Measurements from ENCODE around the gene LYST. TPM values are rescaled to one million over a fixed set of nuclear protein-coding genes. Genes with fewer than 3 reads are reported as not detected.
"Not testable (repeated sequence)": the region's sequence is repeated elsewhere in the genome, so short reads cannot be mapped to it uniquely, and the experiment has no call there.

Gene LYST, protein sequence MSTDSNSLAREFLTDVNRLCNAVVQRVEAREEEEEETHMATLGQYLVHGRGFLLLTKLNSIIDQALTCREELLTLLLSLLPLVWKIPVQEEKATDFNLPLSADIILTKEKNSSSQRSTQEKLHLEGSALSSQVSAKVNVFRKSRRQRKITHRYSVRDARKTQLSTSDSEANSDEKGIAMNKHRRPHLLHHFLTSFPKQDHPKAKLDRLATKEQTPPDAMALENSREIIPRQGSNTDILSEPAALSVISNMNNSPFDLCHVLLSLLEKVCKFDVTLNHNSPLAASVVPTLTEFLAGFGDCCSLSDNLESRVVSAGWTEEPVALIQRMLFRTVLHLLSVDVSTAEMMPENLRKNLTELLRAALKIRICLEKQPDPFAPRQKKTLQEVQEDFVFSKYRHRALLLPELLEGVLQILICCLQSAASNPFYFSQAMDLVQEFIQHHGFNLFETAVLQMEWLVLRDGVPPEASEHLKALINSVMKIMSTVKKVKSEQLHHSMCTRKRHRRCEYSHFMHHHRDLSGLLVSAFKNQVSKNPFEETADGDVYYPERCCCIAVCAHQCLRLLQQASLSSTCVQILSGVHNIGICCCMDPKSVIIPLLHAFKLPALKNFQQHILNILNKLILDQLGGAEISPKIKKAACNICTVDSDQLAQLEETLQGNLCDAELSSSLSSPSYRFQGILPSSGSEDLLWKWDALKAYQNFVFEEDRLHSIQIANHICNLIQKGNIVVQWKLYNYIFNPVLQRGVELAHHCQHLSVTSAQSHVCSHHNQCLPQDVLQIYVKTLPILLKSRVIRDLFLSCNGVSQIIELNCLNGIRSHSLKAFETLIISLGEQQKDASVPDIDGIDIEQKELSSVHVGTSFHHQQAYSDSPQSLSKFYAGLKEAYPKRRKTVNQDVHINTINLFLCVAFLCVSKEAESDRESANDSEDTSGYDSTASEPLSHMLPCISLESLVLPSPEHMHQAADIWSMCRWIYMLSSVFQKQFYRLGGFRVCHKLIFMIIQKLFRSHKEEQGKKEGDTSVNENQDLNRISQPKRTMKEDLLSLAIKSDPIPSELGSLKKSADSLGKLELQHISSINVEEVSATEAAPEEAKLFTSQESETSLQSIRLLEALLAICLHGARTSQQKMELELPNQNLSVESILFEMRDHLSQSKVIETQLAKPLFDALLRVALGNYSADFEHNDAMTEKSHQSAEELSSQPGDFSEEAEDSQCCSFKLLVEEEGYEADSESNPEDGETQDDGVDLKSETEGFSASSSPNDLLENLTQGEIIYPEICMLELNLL (N-terminal part only)
- total RNA-seq (10 to 100 TPM; 40.0 to 63.3 TPM), polyA plus RNA-seq (10 to 100 TPM in 1 of 2 donors, 1 to 10 TPM in 1; 4.1 to 13.6 TPM)
- long read RNA-seq, donor 1, partial matches to known transcripts = 13 of 29 reads
- long read RNA-seq, donor 1, other reads (novel, unspliced or antisense) = 15 of 29 reads
- long read RNA-seq, donor 2, full-length matches to known transcripts = 1 of 26 reads
- long read RNA-seq, donor 2, partial matches to known transcripts = 11 of 26 reads
- long read RNA-seq, donor 2, other reads (novel, unspliced or antisense) = 14 of 26 reads

DNA sequence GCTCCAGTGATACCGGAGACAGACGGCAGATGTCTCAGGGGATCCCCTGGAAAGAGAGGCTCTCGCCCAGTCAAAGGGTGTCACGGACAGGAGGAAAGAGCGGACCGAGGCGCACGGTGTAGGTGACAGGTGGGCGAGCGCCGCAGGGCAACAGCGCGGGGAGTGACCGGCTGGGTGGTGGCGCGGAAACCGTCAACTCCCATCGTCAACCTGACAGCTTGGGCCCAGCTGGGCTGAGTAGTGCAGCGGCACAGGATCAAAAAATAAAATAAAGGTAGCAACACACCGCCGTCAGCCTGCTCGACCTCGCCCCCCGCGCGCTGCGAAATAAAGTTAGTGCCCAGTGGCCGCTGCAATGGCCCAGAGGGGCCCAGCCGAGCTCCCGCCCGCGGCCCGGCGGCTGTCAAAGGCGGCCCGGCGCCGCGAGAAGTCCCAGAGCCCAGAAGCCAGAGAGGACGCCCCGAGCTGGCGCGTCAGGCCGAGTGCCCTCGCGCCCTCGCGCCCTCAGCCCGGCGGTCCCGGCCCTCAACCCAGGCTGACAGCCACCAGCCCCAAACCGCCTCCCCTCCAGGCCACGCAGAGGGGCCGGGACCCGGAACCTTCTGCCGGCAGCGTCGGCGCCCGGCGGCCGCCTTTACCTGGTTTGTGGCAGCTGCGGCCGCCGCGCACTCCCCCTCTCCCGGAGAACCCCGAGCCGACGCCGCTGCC is at the start of gene LYST:
Gene LYST (minus strand): TSS at position 702 of the 708 bp plus-strand sequence. CDS start 36,489 bp downstream, outside the sequence.
- H3K27me3 ChIP-seq (ENCODE audit: control insufficient read depth in 1 of 2, insufficient read depth in 2 of 2, low read length in 1 of 2) = no peaks in the 10 kb centered on the region
- WGBS, 2 donors = 0% methylated on average over 64 to 71 of the region's 71 CpGs
- H3K4me3 ChIP-seq (ENCODE audit: low read length in 2 of 2) = peak within 1 kb of the TSS; percentile 80 to 87
- peaks cover 0 to 3% of the 10 kb centered on the region in 2 donors for H3K4me1 ChIP-seq (ENCODE audit: control insufficient read depth in 1 of 2, insufficient read depth in 2 of 2, low read length in 2 of 2)
- peak; percentile 76 for ATAC-seq (ENCODE audit: low FRiP score)
- H3K36me3 ChIP-seq (ENCODE audit: control insufficient read depth in 1 of 2, insufficient read depth in 2 of 2, low read length in 1 of 2) = no peaks in the 10 kb centered on the region
- intact Hi-C loops (cut with DNase I) = loop anchor here (5.0 kb wide), 1 partner anchor 41 kb away; no protein-coding TSS in a partner anchor
- peak within 1 kb of the TSS; percentile 59 to 95 for H3K27ac ChIP-seq (ENCODE audit: low read depth in 1 of 2, low read length in 2 of 2)
- peak; percentile 62 to 80 for DNase-seq
- H3K9me3 ChIP-seq (ENCODE audit: control insufficient read depth, low read length) = no peaks in the 10 kb centered on the region

DNA sequence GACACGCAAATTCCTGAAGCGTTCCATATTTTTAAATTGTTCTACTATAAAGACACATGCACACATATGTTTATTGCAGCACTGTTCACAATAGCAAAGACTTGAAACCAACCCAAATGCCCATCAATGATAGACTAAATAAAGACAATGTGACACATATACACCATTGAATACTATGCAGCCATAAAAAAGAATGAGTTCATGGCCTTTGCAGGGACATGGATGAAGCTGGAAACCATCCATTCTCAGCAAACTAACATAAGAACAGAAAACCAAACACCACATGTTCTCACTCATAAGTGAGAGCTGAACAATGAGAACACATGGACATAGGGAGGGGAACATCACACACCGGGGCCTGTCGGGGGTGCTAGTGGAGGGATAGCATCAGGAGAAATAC is 48.8 kb upstream of the LYST start:
- not testable (repeated sequence) for H3K27me3 ChIP-seq (ENCODE audit: control insufficient read depth in 1 of 2, insufficient read depth in 2 of 2, low read length in 1 of 2)

DNA sequence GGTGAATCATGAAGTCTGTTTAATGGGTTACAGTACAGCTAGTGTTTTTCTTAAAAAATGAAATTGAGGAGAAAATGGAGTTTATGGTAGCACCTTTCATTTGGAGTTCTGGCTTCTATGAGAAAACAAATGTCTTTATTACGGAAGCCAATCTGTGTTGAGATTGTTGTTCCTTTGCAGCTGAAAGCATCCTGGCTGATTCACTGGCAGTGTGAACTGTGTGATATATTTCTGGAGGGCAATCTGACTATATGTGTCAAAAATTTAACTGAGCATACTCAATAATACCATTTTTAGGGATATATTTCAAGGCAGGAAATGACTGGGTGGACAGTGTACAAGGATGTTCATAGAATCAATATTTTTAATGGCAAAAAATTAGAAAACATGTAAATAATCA is 46.6 kb upstream of the LYST start:
- no peak overlapping the region for H3K4me3 ChIP-seq (ENCODE audit: low read length in 2 of 2)
- WGBS, 2 donors = 91 to 93% methylated on average over 1 of the region's 1 CpG
- no peak overlapping the region for H3K27ac ChIP-seq (ENCODE audit: low read depth in 1 of 2, low read length in 2 of 2)
- intact Hi-C loops (cut with DNase I) = loop anchor here in 1 of 2 donors (5.0 kb wide), 1 partner anchor 59 kb away; no protein-coding TSS in a partner anchor
- peaks cover 0 to 2% of the 10 kb centered on the region in 2 donors for H3K4me1 ChIP-seq (ENCODE audit: control insufficient read depth in 1 of 2, insufficient read depth in 2 of 2, low read length in 2 of 2)
- DNase-seq (no peak), ATAC-seq (ENCODE audit: low FRiP score) (no peak)
- H3K36me3 ChIP-seq (ENCODE audit: control insufficient read depth in 1 of 2, insufficient read depth in 2 of 2, low read length in 1 of 2) = no peaks in the 10 kb centered on the region
- H3K27me3 ChIP-seq (ENCODE audit: control insufficient read depth in 1 of 2, insufficient read depth in 2 of 2, low read length in 1 of 2) = no peaks in the 10 kb centered on the region
- no peaks in the 10 kb centered on the region for H3K9me3 ChIP-seq (ENCODE audit: control insufficient read depth, low read length)

More for the DNA sequence above, 48.8 kb upstream of the LYST start:
- H3K27ac ChIP-seq (ENCODE audit: low read depth in 1 of 2, low read length in 2 of 2); H3K9me3 ChIP-seq (ENCODE audit: control insufficient read depth, low read length); ATAC-seq (ENCODE audit: low FRiP score); DNase-seq; H3K4me1 ChIP-seq (ENCODE audit: control insufficient read depth in 1 of 2, insufficient read depth in 2 of 2, low read length in 2 of 2); H3K36me3 ChIP-seq (ENCODE audit: control insufficient read depth in 1 of 2, insufficient read depth in 2 of 2, low read length in 1 of 2); intact Hi-C loops (cut with DNase I); H3K4me3 ChIP-seq (ENCODE audit: low read length in 2 of 2): not testable (repeated sequence)
- 96 to 100% methylated on average over 4 of the region's 4 CpGs for WGBS, 2 donors

DNA sequence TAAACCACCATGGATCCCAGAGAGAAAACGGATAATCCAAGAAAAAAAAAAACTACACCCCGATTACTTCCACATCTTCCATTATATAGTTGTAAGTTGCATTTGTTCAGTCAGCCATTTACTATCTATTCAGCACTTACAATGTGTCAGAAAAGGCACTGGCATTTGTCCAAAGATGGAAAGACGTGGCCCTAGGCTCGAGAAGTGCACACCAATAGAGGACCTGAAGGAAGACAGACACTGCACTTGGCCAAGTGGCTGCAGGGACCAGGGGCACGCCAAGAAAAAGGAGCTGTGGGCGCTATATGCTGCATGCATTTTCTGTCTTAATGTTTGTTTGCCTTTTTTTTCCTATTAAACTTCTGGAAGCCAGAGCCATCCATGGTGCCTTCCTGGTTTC is 45.2 kb upstream of the LYST start:
- 84 to 88% methylated on average over 6 of the region's 6 CpGs for WGBS, 2 donors
- Histone ChIP-seq H3K4me3 (ENCODE audit: low read length in 2 of 2) (no peak overlapping the region), H3K9me3 (ENCODE audit: control insufficient read depth, low read length) (no peaks in the 10 kb centered on the region), H3K27me3 (ENCODE audit: control insufficient read depth in 1 of 2, insufficient read depth in 2 of 2, low read length in 1 of 2) (no peaks in the 10 kb centered on the region), H3K4me1 (ENCODE audit: control insufficient read depth in 1 of 2, insufficient read depth in 2 of 2, low read length in 2 of 2) (peaks cover 0 to under 1% of the 10 kb centered on the region in 2 donors), H3K36me3 (ENCODE audit: control insufficient read depth in 1 of 2, insufficient read depth in 2 of 2, low read length in 1 of 2) (no peaks in the 10 kb centered on the region), H3K27ac (ENCODE audit: low read depth in 1 of 2, low read length in 2 of 2) (no peak overlapping the region)
- DNase-seq (no peak), ATAC-seq (ENCODE audit: low FRiP score) (no peak)
- intact Hi-C loops (cut with DNase I) = loop anchor here in 1 of 2 donors (5.0 kb wide), 1 partner anchor 60 kb away; no protein-coding TSS in a partner anchor

DNA sequence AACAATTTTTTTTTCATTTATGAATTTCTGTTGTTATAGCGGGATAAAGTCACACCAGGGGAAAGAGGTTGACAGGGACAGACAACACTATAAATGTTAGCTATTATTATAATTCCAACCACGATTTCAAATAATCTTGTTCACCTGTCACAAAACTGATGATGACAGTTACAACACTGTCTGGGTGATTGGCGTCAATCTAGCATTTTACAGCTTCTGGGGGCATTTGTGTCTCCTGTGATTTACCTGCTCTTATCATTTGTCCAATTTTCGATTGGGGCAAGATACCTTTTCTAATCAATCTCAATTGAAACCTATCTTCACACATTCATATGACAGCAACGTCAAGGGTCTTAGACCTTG is 44.6 kb upstream of the LYST start:
- intact Hi-C loops (cut with DNase I) = loop anchor here in 1 of 2 donors (5.0 kb wide), 1 partner anchor 61 kb away; no protein-coding TSS in a partner anchor
- WGBS, 2 donors = 90 to 91% methylated on average over 5 of the region's 5 CpGs

GRCh38 chr1:235910357-235911299 is 43.9 kb upstream of the LYST start:
- H3K4me1 ChIP-seq (ENCODE audit: control insufficient read depth in 1 of 2, insufficient read depth in 2 of 2, low read length in 2 of 2) = no peaks in the 10 kb centered on the region
- 22 to 24% methylated on average over 8 of the region's 8 CpGs for WGBS, 2 donors
- H3K4me3 ChIP-seq (ENCODE audit: low read length in 2 of 2) = no peak overlapping the region
- H3K36me3 ChIP-seq (ENCODE audit: control insufficient read depth in 1 of 2, insufficient read depth in 2 of 2, low read length in 1 of 2) = no peaks in the 10 kb centered on the region
- ATAC-seq (ENCODE audit: low FRiP score) (peak; percentile 81), DNase-seq (peak; percentile 69 to 87)
- intact Hi-C loops (cut with DNase I) = loop anchor here in 1 of 2 donors (5.0 kb wide), 1 partner anchor 62 kb away; no protein-coding TSS in a partner anchor
- H3K27ac ChIP-seq (ENCODE audit: low read depth in 1 of 2, low read length in 2 of 2) = peak overlapping the region in 1 of 2 donors; percentile 91
- no peaks in the 10 kb centered on the region for H3K9me3 ChIP-seq (ENCODE audit: control insufficient read depth, low read length)
- H3K27me3 ChIP-seq (ENCODE audit: control insufficient read depth in 1 of 2, insufficient read depth in 2 of 2, low read length in 1 of 2) = no peaks in the 10 kb centered on the region

More for the DNA sequence above, 44.6 kb upstream of the LYST start:
- Histone ChIP-seq H3K36me3 (ENCODE audit: control insufficient read depth in 1 of 2, insufficient read depth in 2 of 2, low read length in 1 of 2) (no peaks in the 10 kb centered on the region), H3K4me3 (ENCODE audit: low read length in 2 of 2) (no peak overlapping the region), H3K4me1 (ENCODE audit: control insufficient read depth in 1 of 2, insufficient read depth in 2 of 2, low read length in 2 of 2) (no peaks in the 10 kb centered on the region), H3K27ac (ENCODE audit: low read depth in 1 of 2, low read length in 2 of 2) (no peak overlapping the region), H3K9me3 (ENCODE audit: control insufficient read depth, low read length) (no peaks in the 10 kb centered on the region), H3K27me3 (ENCODE audit: control insufficient read depth in 1 of 2, insufficient read depth in 2 of 2, low read length in 1 of 2) (no peaks in the 10 kb centered on the region)
- no peak for DNase-seq
- ATAC-seq (ENCODE audit: low FRiP score) = no peak
